Activated CD8-positive, alpha-beta memory T cell treated with anti-CD3 and anti-CD28 coated beads, Interleukin-2, amount 50 U/mL, for 4 hours (primary cell): ENCODE measurements around the gene CALR3.
A peak's percentile ranks its signal among the peaks of the same experiment; 100 is the strongest.
"Not testable (repeated sequence)": the region's sequence is repeated elsewhere in the genome, so short reads cannot be mapped to it uniquely, and the experiment has no call there.

ENCODE experiments used
- DNase-seq: peaks from one replicate; pipeline ENCODE4 v3.0.0-alpha.2; 2020

Gene CALR3

GRCh38 chr19:16482745-16483144 lies 13.2 kb downstream of the CALR3 start:
- no peak for DNase-seq

GRCh38 chr19:16477311-16477710 lies 18.7 kb downstream of the CALR3 start:
- no peak for DNase-seq

DNA sequence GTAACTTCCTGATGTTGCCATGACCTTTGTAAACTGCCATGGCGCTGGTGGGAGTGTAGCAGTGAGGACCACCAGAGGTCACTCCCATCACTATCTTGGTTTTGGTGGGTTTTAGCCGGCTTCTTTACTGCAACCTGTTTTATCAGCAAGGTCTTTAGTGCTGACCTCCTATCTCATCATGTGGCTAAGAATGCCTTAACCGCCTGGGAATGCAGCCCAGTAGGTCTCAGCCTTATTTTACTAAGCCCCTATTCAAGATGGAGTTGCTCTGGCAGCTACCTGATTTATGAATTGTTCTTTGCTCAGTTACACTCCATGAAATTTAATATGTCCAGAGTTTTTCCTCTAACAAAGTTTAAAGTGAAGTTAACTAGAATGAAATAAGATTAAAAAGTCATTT lies 19.6 kb downstream of the CALR3 start:
- no peak for DNase-seq

- no peak for DNase-seq
Measured at GRCh38 chr19:16473875-16474392, 22.0 kb downstream of the CALR3 start.

DNA sequence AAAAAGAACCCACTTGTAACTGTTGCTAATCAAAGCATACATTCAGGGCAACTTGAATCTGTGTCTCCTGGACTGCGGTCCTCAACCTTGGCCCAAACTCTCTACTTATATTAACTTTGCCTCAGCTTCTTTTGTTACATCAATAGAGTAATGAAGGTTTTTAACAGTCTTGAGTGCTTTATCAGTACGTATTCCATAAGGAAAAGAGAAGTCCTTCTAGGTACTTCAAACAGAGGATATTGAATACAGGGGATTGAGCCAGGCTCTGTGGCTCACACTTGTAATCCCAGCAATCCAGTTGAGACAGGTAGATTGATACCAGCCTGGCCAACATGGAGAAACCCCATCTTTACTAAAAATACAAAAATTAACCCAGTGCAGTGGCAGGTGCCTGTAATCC lies 23.0 kb downstream of the CALR3 start:
- DNase-seq = no peak

DNA sequence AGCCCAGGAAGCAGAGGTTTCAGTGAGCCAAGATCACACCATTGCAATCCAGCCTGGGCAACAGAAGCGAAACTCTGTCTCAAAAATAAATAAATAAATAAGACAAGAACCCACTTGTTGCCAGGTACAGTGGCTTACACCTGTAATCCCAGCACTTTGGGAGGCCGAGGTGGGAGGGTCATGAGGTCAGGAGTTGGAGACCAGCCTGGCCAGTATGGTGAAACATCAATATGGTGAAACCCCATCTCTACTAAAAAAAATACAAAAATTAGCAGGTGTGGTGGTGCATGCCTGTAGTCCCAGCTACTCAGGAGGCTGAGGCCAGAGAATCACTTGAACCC lies 23.4 kb downstream of the CALR3 start:
- DNase-seq = not testable (repeated sequence)

- DNase-seq = no peak
Measured at GRCh38 chr19:16470911-16471811, 24.8 kb downstream of the CALR3 start.

DNA sequence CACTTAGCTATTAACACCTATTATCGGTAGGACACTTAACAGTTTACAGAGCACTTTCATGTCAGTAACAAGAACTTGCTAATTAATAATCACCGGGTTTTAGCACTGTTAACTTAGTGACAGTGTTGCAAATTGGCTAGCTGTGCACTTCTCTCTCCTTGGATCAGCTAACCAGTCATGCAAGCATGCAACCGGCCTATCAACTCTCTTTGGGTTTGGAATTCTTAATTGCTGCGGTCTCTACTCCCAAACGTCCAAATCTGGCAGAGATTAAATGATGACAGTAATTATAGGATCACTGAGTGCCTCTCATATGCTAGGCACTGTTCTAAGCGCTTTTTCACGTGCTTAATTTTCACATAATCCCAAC lies 25.4 kb downstream of the CALR3 start:
- no peak for DNase-seq

DNA sequence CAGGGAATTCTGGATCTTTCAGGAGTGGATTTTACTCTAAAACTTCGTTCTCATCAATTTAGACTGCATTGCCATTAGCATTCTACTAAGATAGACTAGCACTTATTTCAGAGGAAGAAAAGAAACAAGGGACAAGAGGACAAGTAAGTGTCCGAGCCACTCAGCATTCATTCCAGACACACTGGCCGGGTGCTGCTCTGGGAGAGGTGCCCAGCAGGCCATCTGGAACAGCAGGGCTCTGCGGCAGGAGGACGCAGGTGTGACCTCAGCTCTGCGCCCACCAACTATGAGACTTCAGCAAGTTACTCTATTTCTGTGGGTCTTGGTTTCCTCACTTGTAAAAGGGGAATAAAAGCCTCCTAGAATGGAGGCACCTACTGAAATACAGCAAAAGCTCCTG lies 28.4 kb downstream of the CALR3 start:
- DNase-seq = no peak

DNA sequence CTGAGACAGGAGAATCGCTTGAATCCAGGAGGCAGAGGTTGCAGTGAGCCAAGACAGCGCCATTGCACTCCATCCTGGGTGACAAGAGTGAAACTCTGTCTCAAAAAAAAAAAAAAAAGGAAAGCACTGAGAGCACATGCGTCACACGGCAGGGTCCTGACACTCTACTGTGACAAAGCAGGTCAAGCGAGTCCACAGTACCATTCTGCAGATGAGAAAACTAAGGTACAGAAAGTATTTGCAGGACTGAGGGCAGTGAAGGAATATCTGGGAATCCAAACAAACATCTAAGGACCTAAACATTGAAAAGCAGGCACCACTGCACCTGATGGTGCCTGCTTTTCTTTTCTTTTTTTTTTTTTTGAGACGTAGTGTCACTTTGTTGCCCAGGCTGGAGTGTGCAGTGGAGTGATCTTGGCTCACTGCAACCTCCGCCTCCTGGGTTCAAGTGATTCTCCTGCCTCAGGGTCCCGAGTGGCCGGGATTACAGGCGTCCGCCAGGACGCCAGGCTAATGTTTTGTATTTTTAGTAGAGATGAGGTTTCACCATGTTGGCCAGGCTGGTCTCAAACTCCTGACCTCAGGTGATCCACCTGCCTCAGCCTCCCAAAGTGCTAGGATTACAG lies 29.1 kb downstream of the CALR3 start:
- not testable (repeated sequence) for DNase-seq

GRCh38 chr19:16465239-16465638 lies 30.7 kb downstream of the CALR3 start:
- DNase-seq = no peak

DNA sequence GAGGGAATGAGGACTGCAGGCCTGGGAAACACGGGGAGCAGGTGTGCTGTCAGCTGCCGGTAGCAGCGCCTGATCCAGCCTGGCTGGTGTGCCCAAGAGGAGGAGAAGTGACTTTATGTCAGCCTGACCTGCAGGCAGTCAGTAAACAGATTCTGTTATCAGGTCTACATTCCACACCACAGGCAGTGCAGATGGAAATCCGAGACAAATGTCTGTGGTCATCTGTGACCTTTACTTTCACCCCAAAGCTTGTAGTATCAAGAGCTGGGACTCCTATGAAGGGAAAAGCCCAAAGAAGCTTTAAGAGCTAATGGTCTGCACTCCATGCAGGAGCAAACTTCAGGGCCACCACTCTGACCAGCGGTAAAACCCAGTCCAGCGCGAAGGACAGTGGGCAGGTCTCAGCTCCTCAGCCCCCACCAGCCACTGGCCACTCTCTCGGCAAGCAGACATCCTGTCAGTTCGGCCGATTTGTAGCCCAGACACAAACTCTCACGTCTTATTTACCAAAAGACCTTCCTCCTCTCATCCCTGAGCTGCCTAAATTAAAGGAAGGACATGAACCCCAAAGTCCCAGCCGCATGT lies 31.9 kb downstream of the CALR3 start:
- no peak for DNase-seq

GRCh38 chr19:16463341-16463990 lies 32.5 kb downstream of the CALR3 start:
- no peak for DNase-seq

- DNase-seq = no peak
Measured at GRCh38 chr19:16462757-16463250, 33.2 kb downstream of the CALR3 start.

DNA sequence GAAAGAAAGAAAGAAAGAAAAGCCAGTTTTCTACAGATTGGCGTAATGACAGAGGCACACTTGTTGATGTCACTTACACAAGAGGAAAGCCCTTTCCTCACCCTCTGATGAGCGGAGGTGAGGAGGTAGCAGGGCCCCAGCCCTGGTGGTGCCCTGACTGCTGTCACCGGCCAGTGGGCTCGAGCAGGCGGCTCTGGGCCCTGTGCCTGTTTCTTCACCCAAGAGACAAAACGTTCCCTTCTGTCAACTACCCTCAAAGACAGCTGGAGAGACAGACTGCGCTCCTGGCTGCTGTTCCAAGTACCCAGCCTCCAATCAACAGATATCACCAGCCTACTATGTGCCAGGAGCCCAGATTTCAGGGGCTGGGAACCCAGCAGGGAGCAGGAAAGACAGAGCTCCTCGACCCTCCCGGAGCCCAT lies 34.3 kb downstream of the CALR3 start:
- DNase-seq = no peak

GRCh38 chr19:16460454-16460853 lies 35.5 kb downstream of the CALR3 start:
- DNase-seq = no peak

- no peak for DNase-seq
Measured at GRCh38 chr19:16459680-16460079, 36.3 kb downstream of the CALR3 start.

- no peak for DNase-seq
Measured at GRCh38 chr19:16458391-16459341, 37.3 kb downstream of the CALR3 start.

GRCh38 chr19:16457954-16458331 lies 38.0 kb downstream of the CALR3 start:
- DNase-seq = no peak

DNA sequence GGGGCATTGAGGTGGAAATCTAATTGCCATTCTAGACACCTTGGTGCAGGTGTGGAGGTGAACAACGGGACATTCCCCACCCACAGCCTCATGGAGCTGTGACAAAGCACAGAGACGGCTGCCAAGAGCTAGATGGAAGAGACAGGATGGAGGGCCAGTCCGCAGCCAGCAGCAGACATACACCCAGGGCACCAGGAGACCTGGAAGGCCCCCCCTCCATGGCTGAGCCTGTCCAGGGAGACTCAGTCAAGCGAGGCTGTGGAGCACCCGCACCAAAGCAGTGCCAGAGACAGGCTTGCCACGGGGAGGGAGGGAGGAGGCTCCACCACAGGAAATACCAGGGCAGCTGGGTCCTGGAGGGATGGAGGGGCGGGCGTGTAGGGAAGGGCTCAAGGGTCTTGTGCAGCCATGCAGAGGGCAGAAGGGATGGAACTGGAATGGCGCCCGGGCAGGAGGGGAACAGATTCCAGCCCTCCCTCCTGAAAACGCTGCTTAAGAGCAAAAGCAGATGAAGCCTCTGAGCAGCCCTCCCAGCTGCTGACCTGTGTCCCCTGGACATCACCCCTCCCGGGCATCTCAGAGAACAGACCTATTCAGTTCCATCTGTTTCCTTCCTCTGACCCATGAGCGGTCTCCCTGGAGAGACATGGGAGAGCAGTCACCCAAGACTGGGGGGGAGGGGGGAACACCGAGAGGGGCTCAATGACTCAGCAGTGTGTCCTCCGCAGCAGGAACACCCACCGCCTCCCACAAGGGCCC lies 38.6 kb downstream of the CALR3 start:
- peak; percentile 30 for DNase-seq

DNA sequence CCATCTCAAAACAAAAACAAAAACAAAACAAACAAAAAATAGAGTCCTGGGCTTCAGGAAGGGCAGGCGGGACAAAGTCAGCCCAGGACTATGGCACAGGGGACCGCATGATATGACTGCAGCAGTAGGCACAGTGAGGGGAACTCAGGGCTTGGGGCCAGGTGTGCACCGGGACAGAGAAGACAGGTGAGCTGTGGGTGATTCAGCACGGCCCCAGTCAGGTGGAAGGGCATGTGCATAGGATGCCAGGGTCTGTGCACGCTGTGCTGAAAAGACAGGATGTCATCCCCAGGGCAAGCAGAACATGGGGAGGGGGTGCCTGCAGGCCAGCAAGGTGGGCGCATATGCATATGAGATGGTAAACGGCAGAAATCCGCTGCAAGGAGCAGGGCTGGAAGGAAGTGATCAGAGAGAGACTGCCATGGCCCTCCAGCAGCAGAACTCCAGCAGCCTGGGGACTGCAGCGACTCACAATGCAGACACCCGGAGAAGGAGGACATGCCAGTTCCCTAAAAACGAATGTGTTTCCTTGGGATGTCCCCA lies 39.2 kb downstream of the CALR3 start:
- DNase-seq = no peak
